Measurements from ENCODE around the gene AMZ1. TPM values are rescaled to one million over a fixed set of nuclear protein-coding genes. Genes with fewer than 3 reads are reported as not detected.
"Not testable (repeated sequence)": the region's sequence is repeated elsewhere in the genome, so short reads cannot be mapped to it uniquely, and the experiment has no call there.

AMZ1 gene
- total RNA-seq, 1 experiment from 2014 or later, result 1.3 TPM

GRCh38 chr7:2684501-2684900 lies 3.5 kb upstream of the AMZ1 start:
- no peaks in the 10 kb centered on the region for H3K36me3 ChIP-seq
- no peak overlapping the region for H3K4me3 ChIP-seq
- H3K9me3 ChIP-seq (replicated peaks), result no peaks in the 10 kb centered on the region
- DNase-seq (ENCODE audit: low read depth in 1 of 2, low spot score in 2 of 2), result no peak
- H3K27ac ChIP-seq, result no peak overlapping the region
- H3K4me1 ChIP-seq (replicated peaks), result peaks cover 32% of the 10 kb centered on the region
- peaks cover 21% of the 10 kb centered on the region for H3K27me3 ChIP-seq (replicated peaks)

GRCh38 chr7:2686101-2686500 lies 1.9 kb upstream of the AMZ1 start:
- Histone ChIP-seq H3K9me3 (replicated peaks) (no peaks in the 10 kb centered on the region), H3K36me3 (no peaks in the 10 kb centered on the region), H3K27ac (no peak overlapping the region), H3K4me3 (no peak overlapping the region), H3K4me1 (replicated peaks) (peaks cover 39% of the 10 kb centered on the region), H3K27me3 (replicated peaks) (peaks cover 21% of the 10 kb centered on the region)
- no peak for DNase-seq (ENCODE audit: low read depth in 1 of 2, low spot score in 2 of 2)

- peak; percentile 55 to 74 for DNase-seq (ENCODE audit: low read depth in 1 of 2, low spot score in 2 of 2)
- peak overlapping the region; percentile 37; the same call in 1 of the 2 replicates for H3K27ac ChIP-seq
- peaks cover 21% of the 10 kb centered on the region for H3K27me3 ChIP-seq (replicated peaks)
- H3K9me3 ChIP-seq (replicated peaks), result no peaks in the 10 kb centered on the region
- peak overlapping the region; percentile 34 for H3K4me3 ChIP-seq
- H3K4me1 ChIP-seq (replicated peaks), result peaks cover 39% of the 10 kb centered on the region
- H3K36me3 ChIP-seq, result no peaks in the 10 kb centered on the region
Measured at GRCh38 chr7:2687338-2687869, 598 bp upstream of the AMZ1 start.

GRCh38 chr7:2688409-2689342 lies 674 bp downstream of the AMZ1 start:
- H3K27me3 ChIP-seq (replicated peaks), result peaks cover 21% of the 10 kb centered on the region
- H3K9me3 ChIP-seq (replicated peaks), result no peaks in the 10 kb centered on the region
- peaks cover 39% of the 10 kb centered on the region for H3K4me1 ChIP-seq (replicated peaks)
- H3K36me3 ChIP-seq, result no peaks in the 10 kb centered on the region
- H3K4me3 ChIP-seq, result peak overlapping the region; percentile 34
- no peak overlapping the region for H3K27ac ChIP-seq
- DNase-seq (ENCODE audit: low read depth in 1 of 2, low spot score in 2 of 2), result no peak

- Histone ChIP-seq H3K4me3 (no peak overlapping the region), H3K4me1 (replicated peaks) (peaks cover 39% of the 10 kb centered on the region)
- DNase-seq (ENCODE audit: low read depth in 1 of 2, low spot score in 2 of 2), result no peak
Measured at GRCh38 chr7:2689343-2689847, 1.4 kb downstream of the AMZ1 start.

GRCh38 chr7:2689951-2690705 lies 2.1 kb downstream of the AMZ1 start:
- Histone ChIP-seq H3K4me3 (no peak overlapping the region), H3K4me1 (replicated peaks) (peaks cover 39% of the 10 kb centered on the region), H3K9me3 (replicated peaks) (no peaks in the 10 kb centered on the region), H3K27me3 (replicated peaks) (peaks cover 21% of the 10 kb centered on the region), H3K36me3 (no peaks in the 10 kb centered on the region), H3K27ac (no peak overlapping the region)
- DNase-seq (ENCODE audit: low read depth in 1 of 2, low spot score in 2 of 2), result peak in 1 of 2 experiments; percentile 44

More at GRCh38 chr7:2689343-2689847, 1.4 kb downstream of the AMZ1 start:
- peaks cover 21% of the 10 kb centered on the region for H3K27me3 ChIP-seq (replicated peaks)
- no peaks in the 10 kb centered on the region for H3K9me3 ChIP-seq (replicated peaks)
- H3K27ac ChIP-seq, result no peak overlapping the region
- H3K36me3 ChIP-seq, result no peaks in the 10 kb centered on the region

GRCh38 chr7:2691011-2691707 lies 3.2 kb downstream of the AMZ1 start:
- no peak for DNase-seq (ENCODE audit: low read depth in 1 of 2, low spot score in 2 of 2)
- Histone ChIP-seq H3K9me3 (replicated peaks) (no peaks in the 10 kb centered on the region), H3K27me3 (replicated peaks) (peaks cover 21% of the 10 kb centered on the region), H3K36me3 (no peaks in the 10 kb centered on the region), H3K27ac (no peak overlapping the region), H3K4me1 (replicated peaks) (peaks cover 39% of the 10 kb centered on the region), H3K4me3 (no peak overlapping the region)

GRCh38 chr7:2691932-2692439 lies 4.0 kb downstream of the AMZ1 start:
- H3K4me3 ChIP-seq; DNase-seq (ENCODE audit: low read depth in 1 of 2, low spot score in 2 of 2); H3K9me3 ChIP-seq (replicated peaks); H3K27ac ChIP-seq; H3K36me3 ChIP-seq: not testable (repeated sequence)
- peaks cover 38% of the 10 kb centered on the region for H3K4me1 ChIP-seq (replicated peaks)
- peaks cover 21% of the 10 kb centered on the region for H3K27me3 ChIP-seq (replicated peaks)

GRCh38 chr7:2692543-2692942 lies 4.5 kb downstream of the AMZ1 start:
- H3K9me3 ChIP-seq (replicated peaks), result no peaks in the 10 kb centered on the region
- H3K27me3 ChIP-seq (replicated peaks), result peaks cover 20% of the 10 kb centered on the region
- H3K36me3 ChIP-seq, result no peaks in the 10 kb centered on the region
- no peak for DNase-seq (ENCODE audit: low read depth in 1 of 2, low spot score in 2 of 2)
- H3K4me3 ChIP-seq, result no peak overlapping the region
- peaks cover 32% of the 10 kb centered on the region for H3K4me1 ChIP-seq (replicated peaks)
- no peak overlapping the region for H3K27ac ChIP-seq

GRCh38 chr7:2693420-2694121 lies 5.6 kb downstream of the AMZ1 start:
- not testable (repeated sequence) for DNase-seq (ENCODE audit: low read depth in 1 of 2, low spot score in 2 of 2); H3K4me3 ChIP-seq; H3K36me3 ChIP-seq; H3K27me3 ChIP-seq (replicated peaks); H3K9me3 ChIP-seq (replicated peaks); H3K27ac ChIP-seq
- peaks cover 22% of the 10 kb centered on the region for H3K4me1 ChIP-seq (replicated peaks)

GRCh38 chr7:2694122-2694436 lies 6.1 kb downstream of the AMZ1 start:
- H3K4me3 ChIP-seq; H3K36me3 ChIP-seq; DNase-seq (ENCODE audit: low read depth in 1 of 2, low spot score in 2 of 2); H3K9me3 ChIP-seq (replicated peaks); H3K27me3 ChIP-seq (replicated peaks); H3K27ac ChIP-seq: not testable (repeated sequence)
- peaks cover 17% of the 10 kb centered on the region for H3K4me1 ChIP-seq (replicated peaks)

- DNase-seq (ENCODE audit: low read depth in 1 of 2, low spot score in 2 of 2), result no peak
- no peaks in the 10 kb centered on the region for H3K27me3 ChIP-seq (replicated peaks)
Measured at GRCh38 chr7:2698581-2699288, 10.7 kb downstream of the AMZ1 start.

More at GRCh38 chr7:2698581-2699288, 10.7 kb downstream of the AMZ1 start:
- Histone ChIP-seq H3K27ac (no peak overlapping the region), H3K36me3 (no peaks in the 10 kb centered on the region), H3K9me3 (replicated peaks) (no peaks in the 10 kb centered on the region), H3K4me3 (no peak overlapping the region), H3K4me1 (replicated peaks) (no peaks in the 10 kb centered on the region)
